AG08395 (cell line): ENCODE data around the gene REEP6.
A peak's percentile ranks its signal among the peaks of the same experiment; 100 is the strongest.

ENCODE experiments used
- DNase-seq: peaks from one replicate; pipeline ENCODE4 v3.0.0; 2012; ENCODE audit warnings: mixed read lengths, low spot score

REEP6 gene

DNA sequence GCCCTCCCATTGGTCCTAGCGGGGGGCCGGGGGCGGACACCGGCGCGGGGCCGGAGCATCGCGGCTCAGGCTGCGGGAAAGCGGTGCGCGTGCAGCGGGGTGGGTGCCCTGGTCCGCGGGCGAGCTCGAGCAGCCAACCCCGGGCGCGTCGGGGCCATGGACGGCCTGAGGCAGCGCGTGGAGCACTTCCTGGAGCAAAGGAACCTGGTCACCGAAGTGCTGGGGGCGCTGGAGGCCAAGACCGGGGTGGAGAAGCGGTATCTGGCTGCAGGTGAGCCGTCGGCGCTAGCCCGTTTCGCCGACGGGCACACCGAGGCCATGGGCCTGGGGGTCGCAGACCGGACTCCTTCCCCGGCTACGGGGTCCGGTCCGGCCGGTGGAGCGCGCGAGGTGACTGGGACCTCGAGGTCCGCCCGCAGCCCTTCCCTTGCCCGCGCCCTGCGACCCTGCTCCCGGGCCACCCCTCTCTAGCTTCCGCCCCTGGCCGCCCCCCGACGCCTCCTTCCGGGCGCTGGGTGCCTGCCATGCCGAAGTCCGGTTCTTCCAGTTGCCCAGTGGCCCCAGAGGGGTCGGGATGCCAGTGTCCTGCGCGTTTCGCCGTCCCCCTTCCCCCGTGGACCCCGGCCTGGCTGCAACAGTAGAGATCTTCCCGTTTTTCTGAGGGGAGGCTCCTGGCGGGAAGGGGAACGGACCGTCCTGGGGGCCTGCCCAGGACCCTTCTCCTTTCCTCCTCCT, at the start of gene REEP6:
Gene REEP6, plus strand, starts transcription at position 68 of the 735 bp plus-strand sequence. Its CDS starts 89 bp downstream, at position 157.
- no peak for DNase-seq

DNA sequence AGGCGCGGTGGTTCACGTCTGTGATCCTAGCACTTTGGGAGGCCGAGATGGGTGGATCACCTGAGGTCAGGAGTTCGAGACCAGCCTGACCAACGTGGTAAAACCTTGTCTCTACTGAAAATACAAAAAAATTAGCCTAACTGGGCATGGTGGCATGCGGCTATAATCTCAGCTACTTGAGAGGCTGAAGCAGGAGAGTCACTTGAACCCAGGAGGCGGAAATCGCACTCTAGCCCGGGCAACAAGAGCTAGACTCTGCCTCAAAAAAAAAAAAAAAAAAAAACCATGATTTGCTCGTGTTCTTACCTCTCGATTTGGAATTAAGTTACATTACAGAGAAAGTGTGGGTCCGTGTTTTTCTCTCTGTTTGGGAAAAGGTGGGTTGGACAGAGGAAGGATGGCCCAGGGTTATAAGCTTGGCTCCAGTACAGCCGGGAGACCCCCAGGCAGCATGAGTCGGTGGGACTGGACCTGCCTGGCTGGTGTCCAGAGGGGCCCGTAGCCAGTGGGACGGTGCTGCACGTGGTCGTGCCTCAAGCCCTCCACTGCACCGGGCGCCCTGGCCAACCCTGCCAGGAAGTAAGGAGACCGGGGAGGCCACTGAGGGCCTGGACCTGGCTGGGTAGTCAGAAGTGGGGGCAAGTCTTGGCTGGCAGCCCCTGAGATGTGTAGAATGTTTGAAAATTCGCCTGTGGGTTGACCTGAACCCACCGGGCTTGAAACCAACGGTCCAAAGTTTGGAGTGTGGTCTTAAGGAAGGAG, 49.1 kb upstream of the REEP6 start:
- DNase-seq = no peak

DNA sequence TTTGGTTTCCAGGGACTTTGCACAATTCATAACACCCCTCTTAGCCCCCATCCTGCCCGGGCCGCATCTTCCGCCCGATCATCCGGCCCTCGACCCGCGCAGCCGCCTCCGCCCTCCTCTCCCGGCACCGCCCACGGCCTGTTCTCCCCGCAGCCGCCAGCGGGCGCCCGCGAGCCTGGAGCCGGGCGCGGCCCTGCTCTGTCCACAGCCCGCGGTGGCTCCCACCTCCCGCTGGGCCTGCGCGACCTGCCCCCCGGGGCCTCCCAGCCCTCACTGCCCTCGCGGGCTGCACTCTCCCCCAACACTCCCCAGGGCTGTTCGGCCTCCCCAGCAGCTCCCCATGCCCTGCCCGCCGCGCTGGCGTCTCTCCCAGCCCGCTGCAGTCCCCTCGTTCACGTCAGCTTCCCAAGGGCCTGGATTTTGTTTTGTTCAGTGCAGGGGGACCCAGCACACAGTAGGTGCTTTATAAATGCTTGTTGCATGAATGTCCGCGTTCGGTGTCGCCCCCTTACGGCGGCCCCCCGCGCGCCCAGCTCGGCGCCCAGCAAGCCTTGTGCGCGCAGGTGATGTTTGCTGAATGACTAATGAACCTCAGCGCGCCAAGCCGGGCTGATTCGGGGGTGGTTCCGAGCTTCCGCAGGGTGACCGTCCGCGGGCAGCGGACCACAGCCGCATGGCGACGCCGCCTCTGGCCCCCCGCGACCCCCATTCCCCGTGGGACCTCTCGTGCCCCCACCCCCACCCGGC, 45.6 kb upstream of the REEP6 start:
- DNase-seq = peak; percentile 89

DNA sequence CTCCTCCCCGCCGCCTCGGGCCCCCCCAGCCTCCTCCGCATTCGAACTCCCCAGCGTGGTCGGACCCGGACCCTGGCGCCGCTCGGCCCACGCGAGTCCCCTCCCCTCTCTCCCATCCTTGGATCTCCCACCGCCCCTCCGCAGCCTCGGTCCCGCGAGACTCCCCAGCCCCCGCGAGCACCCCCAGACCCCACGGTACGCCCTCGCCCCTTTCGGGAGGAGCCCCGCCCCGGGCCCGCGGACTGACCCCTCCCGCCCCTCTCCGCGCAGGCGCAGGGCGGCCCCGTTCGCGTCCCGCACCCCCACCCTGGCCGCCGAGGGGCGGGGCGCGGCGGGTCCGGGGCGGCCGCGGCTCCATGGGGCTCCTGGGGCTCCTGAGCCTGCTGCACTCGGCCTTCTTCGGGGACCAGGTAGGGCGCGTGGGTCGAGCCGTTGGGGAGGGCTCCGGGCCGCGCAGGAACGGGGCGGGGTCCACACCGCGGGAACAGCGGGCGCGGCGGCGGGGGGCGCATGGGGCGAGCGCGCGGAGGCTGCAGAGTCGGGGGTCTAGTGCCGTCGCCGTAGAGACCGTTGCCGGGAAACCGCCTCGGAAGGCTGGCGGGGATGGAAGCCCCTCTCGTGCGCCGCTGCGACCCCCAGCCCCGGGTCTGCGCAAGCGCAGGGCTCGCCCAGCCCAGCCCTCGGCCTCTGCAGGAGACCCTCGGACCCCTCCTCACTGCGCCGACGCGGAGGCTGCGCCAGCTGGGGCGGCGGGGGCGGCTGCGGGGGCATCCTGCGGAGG, 44.9 kb upstream of the REEP6 start:
- peak; percentile 54 for DNase-seq

DNA sequence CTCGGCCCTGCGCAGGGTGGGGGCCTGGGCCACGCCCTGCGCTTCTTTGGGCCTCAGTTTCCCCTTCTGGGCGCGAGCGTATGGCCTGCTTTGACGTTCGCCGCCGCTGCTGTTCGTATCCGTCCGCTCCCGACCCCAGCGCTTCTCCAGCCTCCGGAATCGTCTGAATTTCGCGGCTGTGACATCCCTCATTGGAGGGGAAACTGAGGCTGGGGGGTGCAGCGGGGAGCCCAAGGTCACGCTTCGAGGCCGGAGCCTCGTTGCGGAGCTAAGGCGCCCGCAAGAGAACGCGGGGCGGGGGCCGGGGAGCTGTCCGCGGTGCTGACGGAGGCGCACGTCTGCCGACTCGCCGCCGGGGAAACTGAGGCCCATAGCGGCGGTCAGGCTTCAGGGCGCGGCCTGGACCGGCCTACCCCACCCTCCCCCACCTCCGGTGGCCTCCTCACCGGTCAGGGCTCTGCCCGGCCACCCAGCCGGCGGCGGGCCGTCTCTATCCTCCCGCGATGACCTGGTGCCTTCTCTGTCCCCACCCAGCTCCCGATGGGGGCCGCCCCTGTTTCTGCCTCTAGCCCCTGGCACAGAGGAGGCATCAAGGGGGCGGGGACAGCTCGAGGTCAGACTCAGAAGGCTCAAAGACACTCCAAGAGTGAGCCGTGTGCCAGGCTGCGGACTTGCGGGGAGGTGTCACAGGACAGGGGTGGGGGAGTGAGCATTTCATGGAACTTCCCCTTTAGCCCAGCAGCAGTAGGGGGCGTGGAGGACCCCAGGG, 44.1 kb upstream of the REEP6 start:
- no peak for DNase-seq

DNA sequence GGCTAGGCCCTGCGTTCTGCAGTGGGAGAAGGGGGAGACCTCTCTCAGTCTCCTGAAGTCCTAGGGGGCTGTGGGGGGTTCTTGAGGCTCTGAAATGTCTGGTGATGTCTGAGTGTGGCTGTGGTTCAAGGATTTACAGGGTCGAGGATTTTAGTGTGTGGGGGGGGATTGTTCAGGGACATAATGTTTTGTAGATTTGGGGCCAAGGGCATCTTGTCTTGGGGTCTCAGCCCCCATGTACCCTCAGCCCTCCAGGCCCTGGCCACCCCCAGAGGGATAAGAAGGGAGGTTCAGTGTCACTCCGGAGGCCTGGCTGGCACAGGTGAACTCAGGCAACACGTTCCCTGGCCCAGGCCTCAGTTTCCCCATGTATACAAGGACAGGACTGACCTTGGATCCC, 43.5 kb upstream of the REEP6 start:
- no peak for DNase-seq

DNA sequence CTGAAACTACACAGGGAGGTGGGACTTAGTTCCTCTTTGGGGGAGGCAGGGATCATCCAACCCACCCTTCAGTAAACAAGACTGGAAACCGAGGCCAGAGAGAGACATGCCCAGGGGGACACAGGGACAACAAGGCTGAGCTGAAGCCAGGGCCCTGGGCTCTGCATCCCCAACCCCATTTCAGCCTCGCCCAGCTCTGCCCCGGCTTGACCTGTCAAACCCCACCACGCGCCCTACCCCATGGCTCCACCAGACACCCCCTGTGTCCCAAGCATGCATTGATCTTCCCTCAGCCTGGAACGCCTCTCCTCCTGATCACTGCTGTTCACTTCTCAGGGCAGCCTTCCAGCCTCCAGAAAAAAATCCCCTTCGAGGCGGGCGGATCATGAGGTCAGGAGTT, 43.0 kb upstream of the REEP6 start:
- no peak for DNase-seq

DNA sequence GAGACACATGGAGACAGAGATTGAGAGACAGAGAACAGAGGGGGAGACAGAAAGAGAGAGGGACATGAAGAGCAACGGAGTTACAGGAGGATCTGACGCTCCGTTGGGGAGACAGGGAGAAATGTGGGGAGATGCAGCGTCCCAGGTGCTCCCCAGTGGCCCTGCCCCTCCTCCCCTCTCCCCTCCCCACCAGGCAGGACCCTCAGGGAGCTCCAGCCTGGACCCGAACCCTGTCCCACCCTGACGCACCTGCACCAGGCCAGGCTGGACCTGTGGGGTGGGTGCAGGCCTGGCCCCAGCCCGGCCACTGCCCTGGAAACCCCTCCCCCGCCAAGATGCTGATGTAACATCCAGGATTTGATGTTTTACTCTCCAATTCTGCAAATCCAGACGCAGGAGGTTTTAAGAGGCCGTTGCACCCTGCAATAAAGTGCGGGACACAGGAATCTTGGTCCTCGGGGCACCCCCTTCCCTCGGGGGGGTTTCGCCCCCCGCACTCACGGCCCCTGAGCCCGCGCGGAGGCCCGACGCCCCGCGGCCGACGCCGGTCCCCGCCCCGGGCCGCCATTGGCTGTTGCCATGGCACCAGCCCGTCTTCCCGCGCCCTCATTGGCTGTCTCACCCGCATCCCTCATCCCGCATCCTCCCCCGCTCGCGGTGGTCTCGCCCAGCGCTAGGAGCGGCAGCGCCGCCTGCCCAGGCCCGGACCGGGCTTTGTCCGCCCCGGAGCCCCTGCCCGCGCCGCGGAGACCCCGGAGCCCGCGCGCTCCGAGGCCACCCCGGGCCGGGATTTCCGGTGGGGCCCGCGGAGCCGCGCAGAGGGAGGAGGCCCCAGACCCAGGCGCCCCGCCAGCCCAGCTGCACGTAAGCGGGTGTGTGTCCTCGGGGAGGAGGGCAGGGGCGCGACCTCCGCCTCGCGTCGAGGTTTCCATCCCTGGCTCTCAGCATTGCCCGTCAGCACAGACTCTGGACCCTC, 41.2 kb upstream of the REEP6 start, which contains the start of gene APC2:
Gene APC2, plus strand, starts transcription at position 655 of the 976 bp plus-strand sequence. CDS start 2,881 bp downstream, outside the sequence.
- DNase-seq = peak; percentile 90

DNA sequence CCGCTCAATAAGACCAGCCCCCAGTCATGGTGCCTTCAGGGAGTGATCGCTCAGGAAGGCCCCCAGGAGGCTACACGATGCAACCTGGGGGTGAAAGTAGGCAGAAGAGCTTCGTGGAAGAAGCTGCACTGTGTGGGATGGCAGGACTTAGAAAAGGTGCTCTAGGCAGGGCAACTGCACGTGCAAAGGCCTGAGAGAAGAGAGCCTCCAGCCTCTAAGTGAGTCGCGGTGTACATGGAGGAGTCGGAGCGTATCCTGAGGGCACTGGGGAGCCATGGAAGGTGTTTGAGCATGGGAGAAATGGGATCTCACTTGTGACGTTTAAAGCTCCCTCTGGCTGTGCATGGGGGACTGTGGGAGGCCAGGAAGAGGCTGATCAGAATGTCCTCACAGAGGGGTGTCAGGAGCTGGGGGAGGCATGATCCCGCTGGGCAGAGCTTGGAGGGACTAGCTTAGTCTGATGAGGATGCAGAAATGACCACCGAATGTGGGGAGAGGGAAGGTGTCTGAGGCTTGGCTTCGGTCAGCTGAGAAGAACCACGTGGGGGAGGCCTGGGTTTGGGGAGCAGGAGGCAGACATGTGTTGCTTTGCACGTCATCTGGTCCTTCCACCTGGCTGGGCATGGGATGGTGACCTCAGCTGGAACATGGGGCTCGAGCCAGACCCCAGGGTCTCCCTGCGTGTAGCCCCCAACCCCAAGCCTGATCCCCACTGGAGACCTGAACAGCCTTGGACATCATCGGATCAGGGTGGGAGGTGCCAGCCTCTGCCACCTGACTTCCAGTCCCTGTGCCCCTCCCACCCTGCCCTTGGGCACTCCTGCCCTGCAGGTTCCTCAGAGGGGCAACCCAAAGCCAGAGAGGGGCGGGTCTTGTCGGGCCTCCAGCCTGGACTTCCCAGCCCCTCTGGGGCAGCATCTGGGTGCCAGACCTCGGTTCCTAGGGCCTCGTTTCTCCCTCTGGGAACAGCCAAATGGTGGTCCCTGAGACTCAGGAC, 39.9 kb upstream of the REEP6 start:
- no peak for DNase-seq

DNA sequence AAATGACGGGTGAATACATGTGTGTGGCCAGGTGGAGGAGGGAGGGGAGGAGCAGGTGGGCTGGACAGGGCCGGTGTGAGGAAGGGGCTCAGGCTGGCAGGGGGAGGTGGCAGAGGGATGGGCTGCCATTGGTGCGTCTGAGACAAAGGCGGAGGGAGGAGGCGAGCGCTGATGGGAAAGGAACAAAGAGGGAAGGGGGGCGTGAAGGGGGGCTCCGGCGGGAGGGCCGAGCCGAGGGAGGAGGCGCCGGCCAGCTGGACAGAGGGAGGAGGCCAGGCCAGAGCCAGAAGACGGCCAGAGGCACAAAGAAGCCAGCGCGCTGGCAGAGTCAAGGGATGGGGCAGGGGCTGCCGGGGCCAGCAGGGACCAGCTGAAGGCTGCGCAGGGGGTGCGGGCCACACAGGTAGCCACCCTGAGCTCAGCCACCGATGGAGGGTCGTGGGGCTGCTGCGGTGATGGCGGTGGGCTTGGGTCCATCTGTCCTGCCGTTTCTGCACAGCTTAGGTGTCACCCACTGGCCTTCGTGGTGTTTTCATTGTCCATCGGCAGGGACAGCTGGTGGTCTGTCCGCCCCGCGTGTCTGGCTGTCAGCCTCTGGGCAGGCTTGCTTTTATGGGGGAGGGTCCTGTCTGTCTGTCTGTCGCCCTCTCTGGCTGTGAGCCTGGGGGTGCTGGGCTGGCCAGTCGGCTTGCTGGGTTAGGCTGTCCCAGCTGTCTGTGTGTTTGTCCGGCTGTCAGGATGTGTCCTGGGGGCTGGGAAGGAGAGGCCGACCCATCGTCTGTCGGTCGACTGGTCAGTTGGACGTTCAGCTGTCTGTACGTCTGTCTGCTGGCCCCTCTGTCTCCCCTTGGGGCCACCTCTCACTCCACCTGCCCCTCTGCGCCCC, 38.8 kb upstream of the REEP6 start:
- no peak for DNase-seq

DNA sequence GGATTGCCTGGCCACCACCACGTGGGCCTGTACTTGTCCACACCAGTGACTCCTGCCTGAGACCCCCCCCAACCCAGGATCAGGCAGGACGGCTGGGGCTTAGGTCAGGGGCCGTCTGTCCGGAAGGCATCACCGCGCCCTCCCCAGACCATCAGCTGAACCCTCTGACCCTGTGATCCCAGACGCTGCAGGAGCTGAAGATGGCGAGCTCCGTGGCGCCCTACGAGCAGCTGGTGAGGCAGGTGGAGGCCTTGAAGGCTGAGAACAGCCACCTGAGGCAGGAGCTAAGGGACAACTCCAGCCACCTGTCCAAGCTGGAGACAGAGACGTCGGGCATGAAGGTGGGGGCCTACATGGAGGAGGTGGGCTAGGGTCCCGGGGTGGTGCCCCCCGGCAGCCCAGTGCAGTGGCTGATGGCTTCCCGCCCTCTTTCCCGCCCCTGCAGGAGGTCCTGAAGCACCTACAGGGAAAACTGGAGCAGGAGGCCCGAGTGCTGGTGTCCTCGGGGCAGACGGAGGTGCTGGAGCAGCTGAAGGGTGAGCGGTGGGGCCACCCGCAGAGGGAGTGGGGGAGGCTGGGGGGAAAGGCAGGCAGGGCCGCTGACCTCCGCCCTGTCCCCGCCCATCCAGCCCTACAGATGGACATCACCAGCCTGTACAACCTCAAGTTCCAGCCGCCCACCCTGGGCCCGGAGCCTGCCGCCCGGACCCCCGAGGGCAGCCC, 38.0 kb upstream of the REEP6 start:
- DNase-seq = no peak

DNA sequence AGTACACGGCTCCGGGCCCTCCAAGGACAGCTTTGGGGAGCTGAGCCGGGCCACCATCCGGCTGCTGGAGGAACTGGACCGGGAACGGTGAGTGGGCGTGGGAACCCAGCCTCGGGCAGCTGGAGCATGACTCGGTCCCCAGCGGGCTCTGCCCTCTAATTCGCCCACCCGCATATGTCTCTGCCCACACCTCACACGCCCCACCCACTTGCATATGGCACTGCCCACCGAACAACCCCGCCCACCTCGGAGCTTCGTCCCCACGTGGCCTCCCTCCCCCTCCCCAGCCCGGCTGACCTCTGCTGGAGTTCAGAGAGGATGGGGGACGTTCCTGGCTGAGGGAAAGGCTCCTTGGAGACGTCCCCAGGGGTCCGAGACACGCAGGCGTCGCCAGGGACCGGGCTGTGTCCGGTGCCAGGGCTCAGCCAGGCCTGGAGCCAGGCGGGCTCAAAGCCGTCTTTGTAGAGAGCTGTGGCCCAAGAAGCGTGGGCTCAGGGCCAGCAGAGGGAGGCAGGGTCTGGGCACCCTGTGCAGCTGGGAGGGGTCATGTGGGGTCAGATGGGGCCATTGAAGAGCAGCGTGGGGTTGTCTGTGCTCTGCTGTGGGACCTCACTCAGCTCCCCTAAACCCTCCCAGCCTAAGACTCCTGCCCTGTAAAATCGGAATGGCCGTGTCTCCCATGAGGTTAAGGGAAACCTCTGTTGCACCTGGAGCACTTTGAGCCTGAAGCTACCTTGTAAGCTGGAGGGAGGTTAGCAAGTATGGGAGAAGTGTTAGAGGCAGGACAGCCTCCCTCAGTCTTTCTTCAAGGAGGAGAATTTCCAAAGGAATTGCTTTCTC, 37.2 kb upstream of the REEP6 start:
- DNase-seq = peak; percentile 54

DNA sequence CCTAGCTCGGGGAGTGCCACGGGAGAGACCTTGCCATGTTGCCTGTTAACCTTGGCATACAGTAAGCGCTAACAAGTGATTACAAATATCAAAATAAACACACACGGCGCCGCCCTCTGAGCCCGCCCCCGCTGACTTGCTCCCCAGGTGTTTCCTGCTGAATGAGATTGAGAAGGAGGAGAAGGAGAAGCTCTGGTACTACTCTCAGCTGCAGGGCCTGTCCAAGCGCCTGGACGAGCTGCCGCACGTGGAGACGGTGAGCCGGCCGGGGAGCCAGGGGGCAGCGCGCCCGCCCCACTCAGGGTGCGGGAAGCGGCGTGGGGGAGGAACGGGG, 36.0 kb upstream of the REEP6 start:
- DNase-seq = no peak

DNA sequence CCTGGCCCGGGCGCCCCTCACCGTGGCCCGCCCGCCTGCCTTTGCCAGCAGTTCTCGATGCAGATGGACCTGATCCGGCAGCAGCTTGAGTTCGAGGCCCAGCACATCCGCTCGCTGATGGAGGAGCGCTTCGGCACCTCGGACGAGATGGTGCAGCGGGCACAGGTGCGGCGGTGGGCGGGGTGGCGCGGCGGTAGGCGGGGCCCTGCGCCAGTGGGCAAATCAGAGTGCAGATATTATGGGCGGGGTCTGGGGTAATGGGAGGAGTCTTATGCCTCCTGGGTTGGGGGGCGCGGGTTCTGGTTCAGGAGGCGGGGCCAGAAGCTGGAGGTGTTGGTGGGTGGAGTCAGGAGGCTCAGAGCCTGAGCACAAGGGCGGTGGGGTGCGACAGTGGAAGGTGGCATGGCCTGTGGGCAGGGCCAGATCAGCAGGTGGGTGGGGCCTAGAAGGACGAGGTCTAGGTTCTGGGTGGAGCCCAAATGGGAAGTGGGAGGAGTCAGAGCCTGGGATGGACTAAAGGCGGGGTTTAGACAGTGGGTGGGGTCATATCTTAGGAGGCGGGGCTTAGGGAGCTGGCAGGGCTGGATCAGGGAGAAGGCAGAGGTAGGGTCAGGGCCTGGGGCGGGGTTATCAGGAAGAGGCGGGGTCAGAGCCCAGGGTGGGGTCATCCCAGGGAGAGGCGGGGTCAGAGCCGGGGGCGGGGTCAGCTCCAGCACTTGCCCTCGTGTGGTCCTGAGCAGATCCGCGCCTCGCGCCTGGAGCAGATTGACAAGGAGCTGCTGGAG, 35.5 kb upstream of the REEP6 start:
- DNase-seq = peak; percentile 65
